HG03565 (cell line): ENCODE results near the gene ZXDC.

Source experiments
- ATAC-seq: cut with Tn5 transposase; IDR thresholded peaks from one replicate; pipeline ENCODE4 v1.9.1; 2021; ENCODE audit warnings: mild to moderate bottlenecking, moderate library complexity; ENCODE audit not compliant: unreplicated experiment

The ZXDC gene

DNA sequence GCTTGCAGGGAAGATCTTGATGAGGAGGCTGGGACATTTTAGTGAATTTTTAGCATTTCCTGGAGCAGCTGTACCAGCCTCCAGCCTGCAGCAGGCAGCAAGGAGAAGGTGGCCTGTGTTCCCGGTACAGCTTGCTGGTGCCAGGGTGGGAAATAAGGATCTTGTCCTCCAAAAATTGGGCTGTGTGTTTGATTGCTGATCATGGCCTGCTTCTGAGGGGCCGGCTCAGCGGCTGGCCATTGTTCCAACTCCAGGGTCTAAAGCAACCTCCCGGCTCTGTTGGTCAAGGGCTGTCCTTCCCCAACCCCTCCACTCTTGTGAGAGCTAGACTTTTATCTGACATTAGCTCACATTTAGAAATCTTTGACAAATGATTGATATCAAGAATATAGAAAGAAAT is 75.9 kb downstream of the ZXDC start:
- ATAC-seq, result no peak

DNA sequence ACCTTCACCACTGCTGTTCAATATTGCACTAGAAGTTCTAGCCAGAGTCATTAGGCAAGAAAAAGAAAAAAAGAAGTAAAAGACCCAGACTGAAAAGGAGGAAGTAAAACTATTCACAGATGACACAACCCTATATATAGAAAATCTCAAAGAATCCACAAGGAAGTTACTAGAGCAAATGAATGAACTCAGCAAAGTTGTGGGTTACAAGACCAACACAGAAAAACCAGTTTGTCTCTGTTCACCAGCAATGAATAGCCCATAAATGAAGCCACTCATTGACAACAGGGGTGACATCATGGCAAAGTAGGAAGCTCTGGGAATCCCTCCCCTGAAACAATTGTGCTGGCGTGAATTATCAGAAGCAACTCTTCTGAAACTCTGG is 76.3 kb downstream of the ZXDC start:
- peak; percentile 49 for ATAC-seq

DNA sequence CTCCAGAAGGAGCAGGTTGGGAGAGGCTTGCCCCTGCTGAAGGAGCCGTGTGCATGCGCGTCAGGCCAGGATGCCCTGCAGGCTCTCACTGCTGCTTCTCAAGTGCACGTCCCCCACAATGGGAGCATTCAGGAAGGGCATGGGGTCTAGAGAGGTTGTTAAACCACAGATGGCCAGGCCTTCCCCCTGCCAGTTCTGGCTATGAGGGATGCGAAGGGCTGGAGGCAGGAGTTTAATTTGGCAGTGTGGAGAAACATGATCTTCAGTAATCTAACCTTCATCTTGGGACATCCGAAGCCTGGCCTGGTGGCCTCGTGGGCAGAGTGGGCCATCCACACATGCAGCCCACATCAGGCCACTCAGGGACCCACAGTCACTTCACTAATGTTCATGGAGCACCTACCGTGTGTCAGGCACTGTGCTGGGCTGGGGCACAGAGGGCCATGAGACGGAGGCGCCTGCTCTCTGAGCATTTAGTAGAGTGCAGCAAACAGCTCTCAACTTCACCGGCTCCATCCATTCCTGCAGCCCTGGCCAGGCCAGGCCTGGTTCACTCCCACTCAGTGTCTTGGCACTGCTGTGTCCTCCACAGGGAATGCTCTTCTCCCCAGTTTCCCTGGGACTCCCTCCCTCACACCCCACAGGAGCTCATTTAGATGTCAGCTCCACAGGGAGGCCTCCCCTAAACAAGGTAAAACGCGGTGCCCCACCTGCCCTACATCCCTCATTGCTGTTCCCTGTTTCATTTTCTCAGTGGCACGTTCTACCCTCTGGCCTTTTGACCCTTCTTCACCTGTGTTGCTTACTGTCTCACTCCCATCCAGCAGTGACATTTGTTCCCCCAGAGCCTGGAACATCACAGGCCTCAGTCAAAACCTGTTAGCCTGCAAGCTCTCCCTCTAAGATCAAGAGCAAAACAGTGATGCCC is 77.0 kb downstream of the ZXDC start:
- no peak for ATAC-seq

DNA sequence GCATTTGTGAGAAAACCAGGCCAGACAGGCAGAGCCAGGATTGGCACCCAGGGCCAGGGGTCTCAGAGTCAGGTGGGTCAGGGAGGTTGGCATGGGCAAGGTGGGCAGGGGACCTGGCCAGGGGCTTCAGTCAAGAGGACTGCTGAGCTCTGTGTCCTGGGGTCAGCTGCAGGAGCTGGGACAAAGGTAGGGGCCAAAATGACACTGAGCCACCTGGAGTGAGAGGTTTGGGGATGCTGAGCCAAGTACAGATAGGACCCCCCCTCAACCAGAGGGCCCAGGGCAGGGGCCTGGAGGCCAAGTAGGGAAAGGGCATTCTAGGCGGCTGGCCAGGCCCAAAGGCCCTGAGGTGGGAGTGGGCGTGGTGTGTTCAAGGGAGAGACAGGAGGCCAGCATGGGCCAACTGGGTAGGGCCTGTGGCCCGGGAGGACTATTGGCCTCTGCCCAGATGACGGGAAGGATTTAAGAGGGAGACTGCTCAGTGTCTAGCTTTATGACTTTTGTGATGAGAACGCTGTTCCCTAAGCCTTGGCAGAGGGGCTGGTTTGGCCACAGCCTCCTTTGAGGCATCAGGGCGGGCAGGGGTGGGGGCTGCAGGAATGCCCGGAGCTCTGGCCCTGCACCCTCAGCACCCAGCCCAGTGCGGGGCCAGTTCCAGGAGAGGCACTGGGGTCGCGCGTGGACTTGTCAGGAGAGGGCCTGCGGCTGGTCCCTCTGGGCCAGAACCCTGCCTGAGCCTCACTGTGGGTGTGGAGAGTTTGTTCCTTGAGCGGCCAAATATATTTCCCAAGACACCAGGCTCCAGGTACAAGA is 77.9 kb downstream of the ZXDC start:
- no peak for ATAC-seq

DNA sequence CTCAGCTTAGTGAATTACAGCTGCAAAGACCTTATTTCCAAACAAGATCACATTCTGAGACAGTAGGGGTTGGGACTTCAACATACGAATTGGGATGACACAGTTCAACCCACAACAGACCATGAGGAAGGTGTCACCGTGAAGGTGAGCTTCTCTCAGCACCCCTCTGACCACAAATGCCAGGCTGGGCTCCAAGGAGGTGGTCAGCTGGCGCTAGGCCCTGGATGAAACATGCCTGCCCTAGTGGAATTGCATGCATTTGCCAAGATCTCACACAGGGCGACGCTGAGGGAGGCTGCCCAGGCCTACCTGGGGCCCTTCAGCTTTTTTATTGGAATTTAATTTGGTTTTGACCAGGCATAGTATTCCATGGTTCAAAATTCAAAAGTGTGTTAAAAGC is 79.2 kb downstream of the ZXDC start:
- ATAC-seq, result no peak

DNA sequence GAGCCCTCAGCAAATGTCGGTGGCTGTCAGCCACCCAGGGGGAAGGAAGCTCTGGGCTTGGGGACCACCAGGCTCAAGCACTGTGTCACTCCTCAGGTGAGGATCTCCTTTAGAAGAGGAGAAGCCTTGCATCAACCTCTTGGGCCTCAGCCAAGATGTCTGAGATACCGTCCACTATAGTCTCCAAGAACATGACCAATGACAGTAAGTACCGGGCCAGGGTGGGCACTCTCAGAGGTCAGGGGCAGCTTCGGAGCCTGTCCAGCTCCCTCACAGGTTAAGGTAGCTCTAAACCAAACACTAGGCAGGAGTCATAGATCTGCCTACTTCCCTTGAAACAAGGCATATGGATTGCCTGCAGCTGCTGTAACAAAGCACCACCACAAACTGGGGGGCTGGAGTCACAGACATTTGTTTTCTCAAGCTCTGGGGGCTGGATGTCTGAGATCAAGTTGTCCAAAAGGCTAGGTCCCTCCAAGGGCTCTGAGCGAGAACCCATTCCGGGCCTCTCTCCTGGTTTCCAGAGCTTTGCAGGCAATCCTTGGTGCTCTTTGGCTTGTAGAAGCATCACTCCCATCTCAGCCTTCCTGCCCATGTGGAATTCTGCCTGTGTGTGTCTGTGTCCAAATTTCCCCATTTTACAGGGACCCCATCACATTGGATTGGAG is 79.7 kb downstream of the ZXDC start:
- no peak for ATAC-seq

DNA sequence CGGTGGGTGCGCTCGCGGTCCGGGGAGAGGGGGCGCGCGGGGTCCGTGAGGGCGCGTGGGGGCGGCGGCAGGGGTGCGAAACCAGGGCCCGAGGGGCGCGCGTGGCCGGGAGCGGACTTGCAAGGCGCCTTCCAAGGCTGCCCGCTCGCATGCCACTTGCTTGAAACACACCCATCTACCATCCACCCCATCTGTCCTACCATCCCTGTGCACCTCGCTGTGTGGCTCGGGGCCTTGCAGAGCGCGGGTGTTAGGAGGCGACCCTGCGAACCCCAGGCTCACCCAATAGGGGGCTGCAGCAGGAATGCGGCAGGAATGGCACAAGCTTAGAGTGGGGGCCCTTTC is 80.7 kb downstream of the ZXDC start:
- no peak for ATAC-seq

DNA sequence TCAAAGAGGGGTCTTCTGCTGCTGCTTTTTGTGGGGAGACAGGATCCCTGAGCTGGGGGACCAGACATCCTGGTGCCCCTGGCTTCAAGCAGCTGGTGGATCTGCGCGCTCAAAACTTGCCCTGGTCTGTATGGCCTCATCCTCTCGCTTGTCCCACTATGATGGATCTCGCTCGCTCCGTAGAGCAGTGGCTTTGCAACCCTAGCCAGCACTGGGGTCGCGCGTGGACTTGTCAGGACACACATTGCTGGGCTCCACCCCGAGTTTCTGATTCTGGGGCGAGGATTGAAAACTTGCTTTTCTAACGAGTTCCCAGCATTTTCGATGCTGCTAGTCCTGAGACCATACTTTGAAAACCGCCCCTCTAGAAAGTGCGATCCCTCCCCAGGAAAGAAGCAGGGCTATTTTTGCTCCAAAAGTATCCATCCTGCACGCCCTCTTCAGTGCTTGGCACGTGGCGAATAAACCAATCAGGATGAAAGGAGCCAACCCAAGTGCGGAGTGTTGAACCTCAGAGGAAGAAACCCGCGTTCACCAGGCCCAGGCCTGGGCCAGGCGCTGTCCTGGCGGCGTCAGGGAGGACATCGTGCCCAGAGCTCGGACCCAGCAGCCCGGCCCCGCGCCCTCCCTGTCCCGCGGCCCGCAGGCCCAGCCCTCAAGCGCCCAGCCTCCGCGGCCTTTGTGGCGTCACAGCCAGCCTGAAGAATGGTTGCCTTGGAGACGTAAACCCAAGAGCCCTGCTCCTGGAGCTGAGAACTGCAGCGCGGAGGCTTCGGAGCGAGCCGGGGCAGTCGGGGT is 81.3 kb downstream of the ZXDC start, which contains the start of gene CFAP100:
TSS of gene CFAP100 (plus strand) at position 731 of the 798 bp plus-strand sequence. CDS start 1,092 bp downstream, outside the sequence.
- ATAC-seq, result no peak

DNA sequence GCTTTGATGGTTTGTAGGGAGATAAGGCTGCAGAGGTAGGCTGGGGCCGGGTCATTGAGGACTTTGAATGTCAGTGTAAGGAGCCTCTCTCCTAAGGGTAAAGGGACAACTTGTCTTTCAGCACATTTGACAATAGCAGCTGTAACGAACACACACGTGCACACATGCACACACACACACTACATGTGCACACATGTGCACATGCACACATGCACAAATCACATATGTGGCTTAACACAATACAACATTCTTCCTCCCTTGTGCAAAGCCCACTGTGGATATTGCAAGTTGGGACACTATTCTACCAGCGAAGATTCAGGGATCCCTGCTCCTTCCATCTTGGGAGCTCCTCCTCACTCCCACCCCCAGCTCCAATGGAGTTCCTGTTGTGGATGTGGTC is 82.1 kb downstream of the ZXDC start:
- ATAC-seq, result no peak

DNA sequence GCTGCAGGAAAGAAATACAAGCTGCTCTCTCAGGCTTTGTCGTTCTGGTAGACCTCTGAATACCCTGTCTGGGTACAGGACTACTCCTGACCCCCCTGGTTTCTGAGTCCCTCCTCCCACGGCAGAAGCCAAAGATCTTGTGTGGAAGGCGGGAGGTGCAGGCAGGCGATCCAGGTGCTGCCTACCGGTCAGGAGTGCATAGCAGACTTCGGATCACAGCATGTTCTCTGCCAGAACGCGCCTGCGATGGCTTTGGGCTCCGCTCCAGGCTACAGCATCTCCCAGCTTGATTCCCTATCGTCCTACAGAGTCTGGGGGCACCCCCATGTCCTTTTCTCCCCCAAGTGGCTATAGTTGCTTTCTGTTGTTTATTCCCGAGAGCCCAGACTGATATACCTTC is 83.4 kb downstream of the ZXDC start:
- no peak for ATAC-seq

DNA sequence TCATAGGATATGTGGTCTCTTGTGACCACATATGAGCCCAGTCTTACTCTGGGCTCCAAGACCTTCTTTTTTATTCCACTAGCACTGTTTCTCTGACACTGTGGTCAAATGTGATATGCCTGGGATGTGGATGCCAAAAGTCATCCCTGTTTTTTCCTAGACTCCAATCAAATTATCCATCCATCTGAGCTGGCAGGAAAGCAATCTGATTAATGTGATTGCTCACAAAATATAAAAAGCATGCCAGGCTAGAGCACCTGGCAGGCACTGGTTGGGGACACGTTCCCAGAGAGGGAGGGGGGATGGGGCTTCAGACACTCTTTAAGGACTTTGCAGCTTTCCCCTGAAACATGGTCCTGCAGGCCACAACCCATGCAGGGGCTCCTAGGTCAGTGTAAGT is 84.1 kb downstream of the ZXDC start:
- no peak for ATAC-seq

DNA sequence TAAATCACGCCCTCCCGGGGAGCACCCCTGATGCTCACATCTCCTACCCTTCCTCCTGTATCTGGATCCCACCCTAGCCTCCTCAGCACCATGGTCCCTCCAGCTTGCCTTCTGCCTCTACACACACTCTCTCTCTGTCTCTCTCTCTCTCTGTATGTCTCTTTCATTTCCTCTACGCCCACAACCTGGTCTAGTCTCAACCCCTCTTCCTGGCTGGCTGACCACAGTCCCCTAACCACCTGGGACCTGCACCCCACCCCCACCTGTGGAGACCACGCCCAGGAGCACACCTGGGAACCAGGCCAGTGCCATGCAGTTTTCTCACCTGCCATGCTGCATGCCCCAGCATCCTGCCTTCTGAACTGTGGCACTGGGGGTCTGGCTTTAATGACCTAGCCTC is 84.9 kb downstream of the ZXDC start:
- ATAC-seq, result no peak

DNA sequence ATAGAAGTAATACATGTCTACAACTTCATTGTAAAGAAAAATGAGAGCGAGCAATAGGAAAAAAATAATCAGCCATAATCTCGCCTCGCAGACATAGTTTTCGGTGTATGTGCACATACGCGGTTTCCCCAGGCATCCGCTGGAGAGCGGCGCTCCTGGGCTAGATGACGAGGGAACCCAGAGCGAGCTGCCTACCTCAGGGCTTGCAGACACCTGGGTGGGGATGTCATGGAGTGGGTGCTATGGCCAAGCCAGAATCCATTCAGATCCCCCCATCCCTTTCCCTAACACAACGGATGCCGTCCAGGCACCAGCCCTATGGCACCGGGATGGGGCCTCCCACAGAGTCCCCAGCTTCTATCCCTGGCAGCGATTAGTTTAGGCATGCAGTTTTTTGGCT is 85.5 kb downstream of the ZXDC start:
- no peak for ATAC-seq

DNA sequence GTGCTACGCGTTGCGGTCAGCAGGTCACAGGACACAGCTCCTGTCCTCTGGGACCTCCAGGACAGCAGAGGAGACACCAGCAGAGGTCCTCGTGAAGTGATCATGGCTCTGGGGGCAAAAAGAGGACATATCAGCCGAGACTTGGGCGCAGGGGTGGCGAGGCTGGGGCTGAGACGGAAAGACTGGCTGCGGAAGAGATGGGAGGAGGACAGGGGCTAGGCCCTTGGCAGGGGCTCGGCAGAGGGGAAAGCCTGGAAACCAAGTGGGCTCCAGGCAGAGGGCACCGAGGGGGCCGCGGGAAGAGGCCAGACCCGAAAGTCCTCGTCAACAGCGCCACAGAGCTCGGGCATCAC is 85.9 kb downstream of the ZXDC start:
- no peak for ATAC-seq

DNA sequence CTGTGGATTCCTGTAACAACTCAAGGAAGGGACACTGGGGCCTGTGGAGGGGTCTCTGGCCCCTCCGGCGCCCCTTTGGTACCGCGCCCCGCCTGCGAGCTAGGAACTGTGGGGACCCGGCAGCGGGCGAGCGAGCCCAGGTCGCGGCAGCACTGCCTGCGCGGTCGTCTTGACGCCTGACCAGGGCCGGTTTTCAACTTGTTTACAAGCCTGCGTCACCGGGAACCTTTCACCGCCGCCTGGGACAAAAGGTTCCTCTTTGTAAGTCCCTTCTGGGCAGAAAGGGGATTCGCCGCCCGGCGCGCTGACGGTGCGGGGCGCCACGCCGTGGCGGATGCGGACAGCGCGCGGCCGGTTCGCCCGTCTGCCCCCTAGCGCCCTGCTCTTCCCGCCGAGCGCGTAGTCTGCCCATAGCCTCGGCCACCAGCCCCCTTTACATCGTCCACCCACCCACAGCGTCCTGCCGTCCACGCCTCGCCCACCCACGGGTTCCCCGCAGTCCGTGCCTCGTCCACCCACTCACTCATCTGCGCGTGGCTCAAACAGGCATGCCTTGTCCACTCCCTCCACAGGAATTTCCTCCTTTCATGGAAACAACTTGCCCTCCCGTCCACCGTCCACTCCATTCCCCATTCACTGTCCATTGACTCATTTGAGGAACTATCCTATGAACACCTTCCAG is 86.4 kb downstream of the ZXDC start:
- peak; percentile 43 for ATAC-seq
